HG03342 (cell line): ENCODE measurements around the gene C3orf38.
"Not testable (repeated sequence)": the region's sequence is repeated elsewhere in the genome, so short reads cannot be mapped to it uniquely, and the experiment has no call there.

Experiments
- ATAC-seq: cut with Tn5 transposase; IDR thresholded peaks from one replicate; pipeline ENCODE4 v1.9.1; 2021; ENCODE audit warnings: mild to moderate bottlenecking, moderate library complexity; ENCODE audit not compliant: unreplicated experiment

The C3orf38 gene

GRCh38 chr3:88151358-88151757, 1.6 kb downstream of the C3orf38 start:
- no peak for ATAC-seq

GRCh38 chr3:88152841-88153240, 3.1 kb downstream of the C3orf38 start:
- no peak for ATAC-seq

- ATAC-seq, result no peak
Measured at GRCh38 chr3:88166419-88166971, 16.7 kb downstream of the C3orf38 start.

- ATAC-seq, result no peak
Measured at GRCh38 chr3:88167173-88167572, 17.4 kb downstream of the C3orf38 start.

- ATAC-seq, result no peak
Measured at GRCh38 chr3:88167704-88168103, 17.9 kb downstream of the C3orf38 start.

- no peak for ATAC-seq
Measured at GRCh38 chr3:88168171-88168570, 18.4 kb downstream of the C3orf38 start.

- peak; percentile 94 for ATAC-seq
Measured at GRCh38 chr3:88180398-88180999, 30.7 kb downstream of the C3orf38 start.

GRCh38 chr3:88182165-88182918, 32.6 kb downstream of the C3orf38 start:
- not testable (repeated sequence) for ATAC-seq

- no peak for ATAC-seq
Measured at GRCh38 chr3:88188436-88188835, 38.7 kb downstream of the C3orf38 start.

GRCh38 chr3:88189361-88189810, 39.6 kb downstream of the C3orf38 start:
- peak; percentile 95 for ATAC-seq

- no peak for ATAC-seq
Measured at GRCh38 chr3:88191872-88192409, 42.2 kb downstream of the C3orf38 start.

- ATAC-seq, result no peak
Measured at GRCh38 chr3:88192631-88193030, 42.9 kb downstream of the C3orf38 start.

GRCh38 chr3:88195951-88196434, 46.2 kb downstream of the C3orf38 start:
- ATAC-seq, result no peak

- ATAC-seq, result no peak
Measured at GRCh38 chr3:88198121-88198520, 48.4 kb downstream of the C3orf38 start.

- ATAC-seq, result peak; percentile 97
Measured at GRCh38 chr3:88203642-88204055, 53.9 kb downstream of the C3orf38 start.
